Fibroblast of skin of back (primary cell): Measurements from ENCODE around the gene SYVN1.

Experiments used
- DNase-seq: peaks from one replicate; pipeline ENCODE4 v3.0.0-alpha.2; 2013

SYVN1 gene

GRCh38 chr11:65085446-65085845 is 48.9 kb downstream of the SYVN1 start:
- DNase-seq = no peak

- DNase-seq = no peak
Measured at GRCh38 chr11:65084598-65085375, 49.5 kb downstream of the SYVN1 start.

GRCh38 chr11:65083834-65084597 is 50.3 kb downstream of the SYVN1 start, which contains the start of the genes CDCA5 and ZFPL1:
Gene CDCA5 (minus strand): TSS chr11:65084040. CDS start chr11:65083978, 62 bp downstream.
Gene ZFPL1 (plus strand): TSS chr11:65084222. CDS start chr11:65084699, 477 bp downstream.
- DNase-seq = peak; percentile 95

GRCh38 chr11:65083134-65083833 is 51.0 kb downstream of the SYVN1 start:
- DNase-seq = no peak

DNA sequence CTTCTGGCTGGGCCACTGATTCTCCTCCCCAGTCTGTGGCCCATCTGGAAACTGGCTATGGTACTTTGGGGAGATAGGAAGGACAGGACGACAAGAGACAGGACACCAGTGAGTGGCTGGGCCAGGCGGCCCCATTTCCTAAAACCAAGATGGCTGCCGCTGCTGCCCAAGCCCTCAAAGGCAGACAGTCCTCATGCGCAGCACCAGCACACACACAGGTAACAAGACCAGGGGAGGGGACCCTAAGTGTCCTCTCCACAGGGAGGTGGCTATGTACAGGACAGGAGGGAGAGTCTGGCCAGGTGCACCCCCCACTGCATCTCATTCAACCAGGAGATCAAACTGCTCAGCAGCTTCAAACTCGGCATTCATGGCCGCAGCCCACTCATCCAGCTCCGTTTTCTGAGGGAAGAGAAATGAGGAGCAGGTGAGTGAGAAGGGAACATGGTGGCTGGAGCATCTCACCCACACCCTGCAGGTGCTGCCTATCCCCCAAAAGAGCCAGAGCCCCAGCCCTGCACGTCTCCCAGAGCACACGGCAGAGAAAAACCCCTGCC is 55.5 kb downstream of the SYVN1 start:
- DNase-seq = no peak

GRCh38 chr11:65078151-65078550 is 56.2 kb downstream of the SYVN1 start:
- DNase-seq = peak; percentile 5

GRCh38 chr11:65077451-65077850 is 56.9 kb downstream of the SYVN1 start:
- no peak for DNase-seq
